IMR-90 (cell line): Measurements from ENCODE around the gene NAA11. TPM values are rescaled to one million over a fixed set of nuclear protein-coding genes. Genes with fewer than 3 reads are reported as not detected.

Experiments used
- ATAC-seq: fragments of 200-7000 bp; cut with Tn5 transposase; 2 replicates; pipeline ENCODE4 v1.9.1; 2020; ENCODE audit warnings: low read depth, mild to moderate bottlenecking, moderate library complexity
- BruUV-seq: library from RNA; stranded (reverse); fragments of 400-500 nt; replicated peaks from 2 replicates; lab custom pipeline; 2021; lab: Mats Ljungman, UMichigan
- CTCF ChIA-PET: fragments of 300-600 bp; formaldehyde crosslinking; extraction: SDS; loops from one replicate; lab custom pipeline; 2021; ENCODE audit warnings: antibody characterized with exemption; lab: Yijun Ruan, JAX
- POLR2A ChIA-PET: fragments of 300-600 bp; sonication (Branson Sonifier 250); formaldehyde crosslinking; loops from one replicate; lab custom pipeline; 2022; ENCODE audit warnings: antibody characterized with exemption; ENCODE audit not compliant: unreplicated experiment; lab: Charles Lee
- DNase-seq: peaks from one replicate; pipeline ENCODE4 v3.0.0; 2013
- H2AFZ ChIP-seq: replicated peaks from 2 replicates; pipeline ENCODE3; 2013; ENCODE audit warnings: low read length, mild to moderate bottlenecking; ENCODE audit not compliant: poor library complexity
- H2AK5ac ChIP-seq: 2 replicates; pipeline ENCODE4 v1.6.1; 2013; ENCODE audit warnings: low read depth, low read length, inconsistent platforms
- H2AK9ac ChIP-seq: replicated peaks from 2 replicates; pipeline ENCODE3; 2013; ENCODE audit warnings: mild to moderate bottlenecking, low read depth, low read length, moderate library complexity; ENCODE audit not compliant: poor library complexity
- H2BK120ac ChIP-seq: 2 replicates; pipeline ENCODE4 v1.6.1; 2013; ENCODE audit warnings: low read depth, low read length, inconsistent platforms
- H2BK15ac ChIP-seq: 3 replicates; pipeline ENCODE4 v1.6.1; 2013; ENCODE audit warnings: low read depth, low read length, inconsistent platforms
- H2BK20ac ChIP-seq: 2 replicates; pipeline ENCODE4 v1.6.1; 2013; ENCODE audit warnings: low read depth, mild to moderate bottlenecking, inconsistent platforms, low read length, moderate library complexity
- H2BK5ac ChIP-seq: 2 replicates; pipeline ENCODE4 v1.6.1; 2013; ENCODE audit warnings: mild to moderate bottlenecking, low read depth, low read length, inconsistent platforms; ENCODE audit not compliant: poor library complexity, severe bottlenecking
- H3K14ac ChIP-seq: replicated peaks from 2 replicates; pipeline ENCODE4 v1.6.1; 2013; ENCODE audit warnings: low read depth, low read length, inconsistent platforms
- H3K18ac ChIP-seq: 2 replicates; pipeline ENCODE4 v1.6.1; 2013; ENCODE audit warnings: low read depth, low read length, control low read depth
- H3K23ac ChIP-seq: 2 replicates; pipeline ENCODE4 v1.6.1; 2013; ENCODE audit warnings: low read depth, low read length, inconsistent platforms
- H3K27ac ChIP-seq: 2 replicates; pipeline ENCODE4 v1.5.1; 2013; ENCODE audit warnings: mild to moderate bottlenecking, control low read depth, low read length; ENCODE audit not compliant: insufficient read depth
- H3K27me3 ChIP-seq: 2 replicates; pipeline ENCODE4 v1.6.1; 2013; ENCODE audit warnings: low read length; ENCODE audit not compliant: control insufficient read depth, insufficient read depth
- H3K36me3 ChIP-seq: 2 replicates; pipeline ENCODE4 v1.6.1; 2013; ENCODE audit warnings: low read length, mixed read lengths; ENCODE audit not compliant: control insufficient read depth, insufficient read depth
- H3K4ac ChIP-seq: 2 replicates; pipeline ENCODE4 v1.6.1; 2013; ENCODE audit warnings: low read depth, low read length, inconsistent platforms
- H3K4me1 ChIP-seq: 2 replicates; pipeline ENCODE4 v1.6.1; 2013; ENCODE audit warnings: low read length, mixed read lengths; ENCODE audit not compliant: control insufficient read depth, insufficient read depth
- H3K4me2 ChIP-seq: 2 replicates; pipeline ENCODE4 v1.6.1; 2013; ENCODE audit warnings: low read depth, mild to moderate bottlenecking, control low read depth, low read length, moderate library complexity
- H3K4me3 ChIP-seq: 2 replicates; pipeline ENCODE4 v1.5.1; 2013; ENCODE audit warnings: low read depth, mild to moderate bottlenecking, control low read depth, low read length, moderate library complexity; ENCODE audit not compliant: insufficient read depth
- H3K56ac ChIP-seq: 2 replicates; pipeline ENCODE4 v1.6.1; 2013; ENCODE audit warnings: low read length, inconsistent platforms; ENCODE audit not compliant: insufficient read depth; ENCODE audit errors: extremely low read depth
- H3K79me1 ChIP-seq, 2 experiments: 2 replicates each; pipeline ENCODE4 v1.6.1; 2013; ENCODE audit warnings: low read length in 2 of 2, inconsistent platforms in 1 of 2, low read depth in 1 of 2
- H3K9ac ChIP-seq: 2 replicates; pipeline ENCODE4 v1.6.1; 2013; ENCODE audit warnings: low read depth, low read length, control low read depth
- H3K9me1 ChIP-seq: 2 replicates; pipeline ENCODE4 v1.6.1; 2013; ENCODE audit warnings: low read length, inconsistent platforms; ENCODE audit not compliant: insufficient read depth
- H3K9me3 ChIP-seq: 2 replicates; pipeline ENCODE4 v1.6.1; 2013; ENCODE audit warnings: low read length; ENCODE audit not compliant: control insufficient read depth, insufficient read depth
- H4K20me1 ChIP-seq: 2 replicates; pipeline ENCODE4 v1.6.1; 2013; ENCODE audit warnings: low read length, inconsistent platforms; ENCODE audit not compliant: insufficient read depth
- H4K5ac ChIP-seq: 2 replicates; pipeline ENCODE4 v1.6.1; 2013; ENCODE audit warnings: mild to moderate bottlenecking, low read depth, low read length, control low read depth
- H4K8ac ChIP-seq, 2 experiments: 2 replicates each; pipeline ENCODE4 v1.6.1; 2013; ENCODE audit warnings: low read depth in 2 of 2, low read length in 2 of 2, control low read depth in 1 of 2, inconsistent platforms in 1 of 2
- H4K91ac ChIP-seq: 2 replicates; pipeline ENCODE4 v1.6.1; 2013; ENCODE audit warnings: low read depth, low read length, inconsistent platforms; ENCODE audit not compliant: insufficient read depth
- BHLHE40 ChIP-seq: fragments of 150-350 bp; IDR thresholded peaks from 2 replicates; pipeline ENCODE4 v1.6.1; 2016; ENCODE audit warnings: mild to moderate bottlenecking, low read depth, low read length
- CHD1 ChIP-seq: IDR thresholded peaks from 2 replicates; pipeline ENCODE4 v1.6.1; 2012; ENCODE audit warnings: low read depth, low read length, improper control_type of control experiment
- CTCF ChIP-seq: conservative IDR thresholded peaks from 2 replicates; pipeline ENCODE4 v1.5.1; 2012; ENCODE audit warnings: mild to moderate bottlenecking, low read depth, low read length, improper control_type of control experiment
- MAZ ChIP-seq: IDR thresholded peaks from 2 replicates; pipeline ENCODE4 v1.6.1; 2012; ENCODE audit warnings: low read depth, mild to moderate bottlenecking, low read length, improper control_type of control experiment, moderate library complexity, borderline replicate concordance
- MXI1 ChIP-seq: IDR thresholded peaks from 2 replicates; pipeline ENCODE4 v1.6.1; 2012; ENCODE audit warnings: low read depth, mild to moderate bottlenecking, low read length, moderate library complexity, borderline replicate concordance
- NFE2L2 ChIP-seq: fragments of 150-350 bp; IDR thresholded peaks from 2 replicates; pipeline ENCODE4 v1.6.1; 2016; ENCODE audit warnings: low read depth, mild to moderate bottlenecking, low read length
- POLR2A ChIP-seq: IDR thresholded peaks from 2 replicates; pipeline ENCODE4 v1.6.1; 2012; ENCODE audit warnings: mild to moderate bottlenecking, low read depth, low read length
- RAD21 ChIP-seq: IDR thresholded peaks from 2 replicates; pipeline ENCODE4 v1.6.1; 2012; ENCODE audit warnings: low read length, improper control_type of control experiment
- RFX5 ChIP-seq: IDR thresholded peaks from 2 replicates; pipeline ENCODE4 v1.8.0; 2012; ENCODE audit warnings: low read depth, mild to moderate bottlenecking, low read length, moderate library complexity
- SMC3 ChIP-seq: fragments of 150-350 bp; IDR thresholded peaks from 2 replicates; pipeline ENCODE4 v1.6.1; 2016; ENCODE audit warnings: low read depth, mild to moderate bottlenecking, antibody characterized with exemption, low read length, moderate library complexity
- WGBS, 2 experiments: methylation state at CpG; one replicate each; pipeline versions ENCODE4 v1.1.5 to v1.1.7; 2013; ENCODE audit warnings: missing lambda C conversion rate in 2 of 2; ENCODE audit not compliant: insufficient read length in 1 of 2; ENCODE audit errors: extremely low coverage in 2 of 2; 5-methylcytosine and 5-hydroxymethylcytosine counted together
- dilution Hi-C: fragments of 300-500 bp; cut with HindIII; formaldehyde crosslinking; loops from one replicate; pipeline ENCODE4 v1.14.3; 2018; ENCODE audit warnings: low sequenced_read_pairs; ENCODE audit not compliant: unreplicated experiment
- in situ Hi-C: fragments of 300-500 bp; cut with MboI; formaldehyde crosslinking; loops from 3 replicates; pipeline ENCODE4 v1.14.3; 2019; ENCODE audit warnings: low sequenced_read_pairs, inconsistent platforms, mixed read lengths
- intact Hi-C: fragments of 100-400 bp; cut with micrococcal nuclease; formaldehyde crosslinking; loops from 2 replicates; pipeline ENCODE4 v1.10.0; 2022
- polyA plus RNA-seq, 3 experiments: library from polyadenylated mRNA; depleted of rRNA; stranded (reverse); fragments of >200 nt; gene quantifications; 2 replicates each; pipeline ENCODE4 v1.2.3, GENCODE V29; 2012; ENCODE audit warnings: low replicate concordance in 1 of 3
- total RNA-seq: library from RNA; depleted of rRNA; stranded (reverse); fragments of >200 nt; gene quantifications from 2 replicates; pipeline ENCODE4 v1.2.3, GENCODE V29; 2012
- TF ChIP-seq, protein P1 (sequence below): fragments of 150-350 bp; IDR thresholded peaks from 2 replicates; pipeline ENCODE4 v1.6.1; 2017; ENCODE audit warnings: mild to moderate bottlenecking, antibody characterized with exemption, low read length, low read depth

NAA11 gene
- total and polyA plus RNA-seq, 2 of the 4 experiments (the other 2 are of a cell fraction) = not detected

DNA sequence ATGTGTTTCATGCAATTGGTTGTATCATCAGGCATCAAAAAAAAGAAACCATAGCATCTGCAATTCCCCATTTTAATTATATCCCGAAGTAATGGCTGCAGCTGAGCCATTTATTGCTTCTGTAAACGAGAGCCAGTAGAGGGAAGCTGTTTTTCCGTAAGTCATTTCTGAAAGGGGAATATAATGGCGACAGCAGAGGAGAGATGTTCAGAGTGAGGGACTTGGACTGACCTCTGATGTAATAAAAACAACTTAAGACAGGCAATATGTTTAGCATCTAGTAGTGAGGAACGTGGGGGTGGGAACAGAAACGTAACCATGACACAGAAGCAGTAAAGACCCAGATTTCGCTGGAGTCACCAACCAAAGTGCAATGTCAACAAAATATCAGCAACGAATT, 31.5 kb upstream of the NAA11 start:
- dilution Hi-C loops = no loop called here

More for the DNA sequence above, 31.5 kb upstream of the NAA11 start:
- Histone ChIP-seq H3K4ac (no peak overlapping the region), H2BK15ac (no peak overlapping the region), H3K9me1 (no peaks in the 10 kb centered on the region), H2BK20ac (no peak overlapping the region), H3K9ac (no peak overlapping the region), H2BK120ac (no peak overlapping the region), H3K4me3 (no peak overlapping the region), H2BK5ac (no peak overlapping the region), H2AK9ac (no peak overlapping the region), H3K14ac (no peak overlapping the region), H2AK5ac (no peak overlapping the region), H3K4me1 (no peaks in the 10 kb centered on the region), H3K4me2 (no peak overlapping the region), H3K79me1 (no peaks in the 10 kb centered on the region), H3K27me3 (no peaks in the 10 kb centered on the region), H4K20me1 (no peaks in the 10 kb centered on the region), H3K36me3 (no peaks in the 10 kb centered on the region), H3K56ac (no peak overlapping the region), H3K23ac (no peak overlapping the region), H4K5ac (no peak overlapping the region), H3K9me3 (no peaks in the 10 kb centered on the region), H3K27ac (no peak overlapping the region), H2AFZ (no peak overlapping the region), H3K18ac (no peak overlapping the region), H4K8ac (no peak overlapping the region), H4K91ac (no peak overlapping the region)
- DNase-seq = no peak
- ATAC-seq = no peak
- TF ChIP-seq, protein P1, sequence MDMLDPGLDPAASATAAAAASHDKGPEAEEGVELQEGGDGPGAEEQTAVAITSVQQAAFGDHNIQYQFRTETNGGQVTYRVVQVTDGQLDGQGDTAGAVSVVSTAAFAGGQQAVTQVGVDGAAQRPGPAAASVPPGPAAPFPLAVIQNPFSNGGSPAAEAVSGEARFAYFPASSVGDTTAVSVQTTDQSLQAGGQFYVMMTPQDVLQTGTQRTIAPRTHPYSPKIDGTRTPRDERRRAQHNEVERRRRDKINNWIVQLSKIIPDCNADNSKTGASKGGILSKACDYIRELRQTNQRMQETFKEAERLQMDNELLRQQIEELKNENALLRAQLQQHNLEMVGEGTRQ = no peak
- TF ChIP-seq MAZ = no peak
- TF ChIP-seq NFE2L2 = no peak
- no peak for TF ChIP-seq CHD1
- no peak for TF ChIP-seq SMC3
- no peak for TF ChIP-seq RAD21
- no peak for TF ChIP-seq CTCF
- TF ChIP-seq POLR2A = no peak
- no peak for TF ChIP-seq RFX5
- no peak for TF ChIP-seq MXI1
- no peak for TF ChIP-seq BHLHE40
- ChIA-PET CTCF (no interaction called here), POLR2A (no interaction called here)
- BruUV-seq = no TSS peak
- in situ Hi-C loops = no loop called here
- WGBS, 2 experiments = 40% methylated on average over 1 of the region's 8 CpGs; no CpG with 5 or more reads in 1 of the 2 experiments
- intact Hi-C loops = no loop called here
